ENCODE results near the gene RAG2. TPM values are rescaled to one million over a fixed set of nuclear protein-coding genes. Genes with fewer than 3 reads are reported as not detected.

Gene RAG2
- total RNA-seq, 4 donors from 2014 or later: 0.20 to 25.7 (median 2.6) TPM

GRCh38 chr11:36620246-36620645, 22.2 kb upstream of the RAG2 start:
- no peaks in the 10 kb centered on the region for H3K27me3 ChIP-seq
- no peaks in the 10 kb centered on the region for H3K9me3 ChIP-seq
- no peak for TF ChIP-seq POLR2A (IDR thresholded peaks at IDR 0.05)
- no peak for TF ChIP-seq CTCF (IDR thresholded peaks at IDR 0.05)
- H3K27ac ChIP-seq: peak overlapping the region; percentile 75 to 92 (median 86)
- peaks cover 60 to 61% of the 10 kb centered on the region in 2 donors for H3K4me1 ChIP-seq
- intact Hi-C loops (cut with DNase I): loop anchor here (10.0 kb wide), 1 partner anchor 55 kb away; the partner anchor contains the start of gene RAG1
- no peak for DNase-seq
- no peaks in the 10 kb centered on the region for H3K36me3 ChIP-seq
- no peak overlapping the region for H3K4me3 ChIP-seq (replicated peaks in 1 of 3)

DNA sequence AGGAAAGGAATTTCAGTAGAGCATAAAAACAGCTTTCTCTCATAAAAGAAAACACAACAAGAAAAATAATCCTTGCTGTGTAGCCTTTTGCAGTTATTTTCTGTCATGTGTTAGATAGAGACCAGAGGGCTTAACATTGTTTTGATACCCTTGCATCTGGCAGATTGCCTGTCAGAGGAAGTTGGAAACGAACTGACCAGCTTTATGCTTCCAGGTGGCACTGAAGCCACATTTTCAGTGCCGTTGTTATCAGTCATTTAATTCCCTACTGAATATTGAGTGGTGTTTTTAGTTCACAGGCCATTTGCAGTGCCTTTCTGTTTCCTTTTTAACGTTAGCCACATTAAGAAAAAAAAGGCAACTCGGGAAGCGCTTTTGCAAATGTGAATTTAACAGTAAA, 21.5 kb upstream of the RAG2 start:
- no peak overlapping the region for H3K4me3 ChIP-seq (replicated peaks in 1 of 3)
- DNase-seq: peak; percentile 58 to 66
- WGBS, 2 donors: 18 to 21% methylated on average over 5 of the region's 5 CpGs
- H3K36me3 ChIP-seq: no peaks in the 10 kb centered on the region
- intact Hi-C loops (cut with DNase I): no loop called here
- peaks cover 60 to 61% of the 10 kb centered on the region in 2 donors for H3K4me1 ChIP-seq
- peak overlapping the region; percentile 75 to 92 (median 86) for H3K27ac ChIP-seq
- peak in 1 of 2 donors; percentile 52 for TF ChIP-seq POLR2A (IDR thresholded peaks at IDR 0.05)
- TF ChIP-seq CTCF (IDR thresholded peaks at IDR 0.05): no peak
- no peaks in the 10 kb centered on the region for H3K27me3 ChIP-seq
- no peaks in the 10 kb centered on the region for H3K9me3 ChIP-seq

DNA sequence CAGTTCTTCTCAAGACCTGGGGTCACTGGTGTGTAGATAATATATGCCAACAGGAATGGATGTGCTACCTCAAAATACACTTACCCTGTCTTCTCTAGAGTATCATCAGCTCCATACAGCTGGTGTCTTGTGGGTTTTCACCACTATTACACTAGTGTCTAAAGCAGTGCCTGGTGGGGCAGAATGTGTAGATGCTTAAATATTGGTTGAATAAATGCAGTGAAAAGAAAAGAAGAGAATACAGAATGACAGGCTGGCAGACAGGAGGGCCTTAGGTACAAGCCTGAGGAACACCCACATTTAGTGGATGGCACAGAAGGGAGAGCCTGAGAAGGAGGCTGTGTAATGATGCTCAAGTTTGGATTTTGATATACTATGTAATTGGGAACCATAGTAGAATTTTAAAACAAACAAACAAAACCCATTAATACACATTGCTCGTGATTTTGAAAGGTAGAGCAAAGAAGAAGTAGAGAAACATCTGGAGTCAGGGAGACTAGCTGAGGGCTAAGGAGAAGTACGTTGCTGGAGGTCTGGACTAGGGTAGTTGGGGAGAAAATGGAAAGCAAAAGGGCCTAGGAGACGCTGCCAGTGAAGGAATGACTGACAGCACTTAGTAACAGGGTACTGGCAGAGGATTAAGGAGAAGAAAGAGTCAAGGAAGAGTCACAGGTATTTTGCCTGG, 20.5 kb upstream of the RAG2 start:
- Histone ChIP-seq H3K27ac (peak overlapping the region; percentile 75 to 92 (median 86)), H3K9me3 (no peaks in the 10 kb centered on the region), H3K4me1 (peaks cover 60 to 63% of the 10 kb centered on the region in 2 donors), H3K27me3 (no peaks in the 10 kb centered on the region), H3K36me3 (no peaks in the 10 kb centered on the region), H3K4me3 (replicated peaks in 1 of 3) (no peak overlapping the region)
- intact Hi-C loops (cut with DNase I): no loop called here
- WGBS, 2 donors: 78 to 81% methylated on average over 3 of the region's 3 CpGs
- TF ChIP-seq POLR2A (IDR thresholded peaks at IDR 0.05): no peak
- no peak for TF ChIP-seq CTCF (IDR thresholded peaks at IDR 0.05)
- DNase-seq: no peak

- H3K27ac ChIP-seq: peak overlapping the region; percentile 75 to 92 (median 86)
- H3K9me3 ChIP-seq: no peaks in the 10 kb centered on the region
- peaks cover 64 to 68% of the 10 kb centered on the region in 2 donors for H3K4me1 ChIP-seq
- no peak for DNase-seq
- H3K27me3 ChIP-seq: no peaks in the 10 kb centered on the region
- 92 to 94% methylated on average over 6 of the region's 6 CpGs for WGBS, 2 donors
- no peak overlapping the region for H3K4me3 ChIP-seq (replicated peaks in 1 of 3)
- intact Hi-C loops (cut with DNase I): no loop called here
- TF ChIP-seq POLR2A (IDR thresholded peaks at IDR 0.05) (no peak), CTCF (IDR thresholded peaks at IDR 0.05) (no peak)
- H3K36me3 ChIP-seq: no peaks in the 10 kb centered on the region
Observed at GRCh38 chr11:36617543-36618362, 19.7 kb upstream of the RAG2 start.

DNA sequence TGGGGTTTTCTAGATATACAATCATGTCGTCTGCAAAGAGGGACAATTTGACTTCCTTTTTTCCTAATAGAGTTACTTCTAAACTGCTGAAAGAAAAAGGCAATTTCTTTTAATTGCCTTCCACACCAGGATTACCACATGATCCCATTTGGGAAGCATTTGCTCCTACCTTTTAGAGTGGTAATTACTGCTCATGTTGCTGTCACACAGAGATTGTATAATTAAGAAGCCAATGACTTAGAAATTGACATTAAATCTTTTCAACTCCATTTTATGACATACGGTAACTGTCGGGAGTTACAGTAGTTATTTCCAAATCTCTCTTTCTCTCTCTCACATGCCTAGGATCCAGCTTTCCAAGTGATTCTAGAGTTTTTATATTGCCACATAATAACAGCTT, 17.8 kb upstream of the RAG2 start:
- DNase-seq: no peak
- Histone ChIP-seq H3K9me3 (no peaks in the 10 kb centered on the region), H3K27me3 (no peaks in the 10 kb centered on the region), H3K4me1 (peaks cover 63 to 71% of the 10 kb centered on the region in 2 donors), H3K36me3 (no peaks in the 10 kb centered on the region), H3K4me3 (replicated peaks in 1 of 3) (no peak overlapping the region), H3K27ac (peak overlapping the region in 2 of 3 donors; percentile 86 to 92)
- intact Hi-C loops (cut with DNase I): no loop called here
- no peak for TF ChIP-seq POLR2A (IDR thresholded peaks at IDR 0.05)
- TF ChIP-seq CTCF (IDR thresholded peaks at IDR 0.05): no peak
- 81% methylated on average over 3 of the region's 3 CpGs for WGBS, 2 donors

All from thyroid gland (tissue), 4 donors.